Measurements from ENCODE around the gene SORBS1. TPM values are rescaled to one million over a fixed set of nuclear protein-coding genes. Genes with fewer than 3 reads are reported as not detected.

The SORBS1 gene
- total RNA-seq, 1 donor from 2014 or later, result 58.2 TPM

GRCh38 chr10:95309958-95310357 lies 251.2 kb downstream of the SORBS1 start:
- Histone ChIP-seq H3K4me3 (no peak overlapping the region), H3K27ac (peak overlapping the region; percentile 33), H3K36me3 (peaks cover 5% of the 10 kb centered on the region), H3K9me3 (no peaks in the 10 kb centered on the region), H3K4me1 (peaks cover 65% of the 10 kb centered on the region), H3K27me3 (ENCODE audit: low read depth) (no peaks in the 10 kb centered on the region)
- intact Hi-C loops (cut with DNase I), result no loop called here
- no peak for ATAC-seq
- no peak for TF ChIP-seq CTCF (IDR thresholded peaks at IDR 0.05)
- DNase-seq, result no peak

GRCh38 chr10:95308389-95309302 lies 252.5 kb downstream of the SORBS1 start:
- H3K4me3 ChIP-seq, result no peak overlapping the region
- no peaks in the 10 kb centered on the region for H3K27me3 ChIP-seq (ENCODE audit: low read depth)
- peaks cover 56% of the 10 kb centered on the region for H3K4me1 ChIP-seq
- TF ChIP-seq CTCF (IDR thresholded peaks at IDR 0.05), result no peak
- no peaks in the 10 kb centered on the region for H3K9me3 ChIP-seq
- DNase-seq, result peak; percentile 84
- intact Hi-C loops (cut with DNase I), result no loop called here
- H3K27ac ChIP-seq, result peak overlapping the region; percentile 33
- H3K36me3 ChIP-seq, result no peaks in the 10 kb centered on the region
- peak; percentile 86 to 88 for ATAC-seq

- Histone ChIP-seq H3K4me3 (no peak overlapping the region), H3K27ac (no peak overlapping the region), H3K9me3 (no peaks in the 10 kb centered on the region), H3K4me1 (peaks cover 38% of the 10 kb centered on the region), H3K36me3 (no peaks in the 10 kb centered on the region), H3K27me3 (ENCODE audit: low read depth) (no peaks in the 10 kb centered on the region)
- no peak for TF ChIP-seq CTCF (IDR thresholded peaks at IDR 0.05)
- ATAC-seq (no peak), DNase-seq (no peak)
- intact Hi-C loops (cut with DNase I), result no loop called here
Observed at GRCh38 chr10:95306851-95307250, 254.3 kb downstream of the SORBS1 start.

- no peak overlapping the region for H3K27ac ChIP-seq
- no peak for TF ChIP-seq CTCF (IDR thresholded peaks at IDR 0.05)
- DNase-seq, result no peak
- H3K36me3 ChIP-seq, result no peaks in the 10 kb centered on the region
- no peak for ATAC-seq
- no peaks in the 10 kb centered on the region for H3K27me3 ChIP-seq (ENCODE audit: low read depth)
- peaks cover 38% of the 10 kb centered on the region for H3K4me1 ChIP-seq
- no peak overlapping the region for H3K4me3 ChIP-seq
- no peaks in the 10 kb centered on the region for H3K9me3 ChIP-seq
- intact Hi-C loops (cut with DNase I), result no loop called here
Observed at GRCh38 chr10:95306318-95306650, 254.9 kb downstream of the SORBS1 start.

GRCh38 chr10:95305606-95306317 lies 255.4 kb downstream of the SORBS1 start:
- Histone ChIP-seq H3K4me1 (peaks cover 38% of the 10 kb centered on the region), H3K4me3 (no peak overlapping the region), H3K27ac (peak overlapping the region; percentile 55), H3K36me3 (no peaks in the 10 kb centered on the region), H3K9me3 (no peaks in the 10 kb centered on the region), H3K27me3 (ENCODE audit: low read depth) (no peaks in the 10 kb centered on the region)
- TF ChIP-seq CTCF (IDR thresholded peaks at IDR 0.05), result no peak
- no peak for DNase-seq
- ATAC-seq, result no peak
- intact Hi-C loops (cut with DNase I), result no loop called here

All from lower lobe of right lung (tissue), 2 donors.